HG03521 (cell line): ENCODE measurements around the gene LYZ.
A peak's percentile ranks its signal among the peaks of the same experiment; 100 is the strongest.

Source experiments
- ATAC-seq: cut with Tn5 transposase; IDR thresholded peaks from one replicate; pipeline ENCODE4 v1.9.1; 2021; ENCODE audit warnings: mild to moderate bottlenecking, moderate library complexity; ENCODE audit not compliant: unreplicated experiment

LYZ gene

GRCh38 chr12:69383074-69383473 lies 34.9 kb downstream of the LYZ start:
- ATAC-seq: no peak

GRCh38 chr12:69385038-69385437 lies 36.9 kb downstream of the LYZ start:
- ATAC-seq: no peak

GRCh38 chr12:69386921-69387320 lies 38.7 kb downstream of the LYZ start:
- no peak for ATAC-seq

GRCh38 chr12:69388371-69388770 lies 40.2 kb downstream of the LYZ start:
- no peak for ATAC-seq

GRCh38 chr12:69389831-69390230 lies 41.6 kb downstream of the LYZ start:
- no peak for ATAC-seq

- ATAC-seq: peak; percentile 48
These were observed 44.2 kb downstream of the LYZ start for GRCh38 chr12:69392179-69392928.

GRCh38 chr12:69396041-69396440 lies 47.9 kb downstream of the LYZ start:
- no peak for ATAC-seq

- no peak for ATAC-seq
These were observed 48.8 kb downstream of the LYZ start for GRCh38 chr12:69396963-69397362.

GRCh38 chr12:69397978-69398377 lies 49.8 kb downstream of the LYZ start:
- no peak for ATAC-seq

- ATAC-seq: no peak
These were observed 53.8 kb downstream of the LYZ start for GRCh38 chr12:69401940-69402339.
